Measurements from ENCODE around the gene SLC7A11.

Gene SLC7A11

GRCh38 chr4:138262469-138262868 is 20.3 kb upstream of the SLC7A11 start:
- H3K4me1 ChIP-seq (ENCODE audit: control insufficient read depth, low read depth, low read length), result no peaks in the 10 kb centered on the region
- no peak overlapping the region for H3K27ac ChIP-seq (ENCODE audit: low read length)
- H3K9ac ChIP-seq (ENCODE audit: low read length), result no peak overlapping the region
- no peak overlapping the region for H3K4me3 ChIP-seq (ENCODE audit: low read length)
- no peaks in the 10 kb centered on the region for H3K27me3 ChIP-seq (ENCODE audit: control insufficient read depth, insufficient read depth, low read length)
- H3K9me3 ChIP-seq (ENCODE audit: control insufficient read depth, low read depth, low read length), result no peaks in the 10 kb centered on the region
- H3K36me3 ChIP-seq (ENCODE audit: control insufficient read depth, low read depth, low read length), result no peaks in the 10 kb centered on the region

- no peaks in the 10 kb centered on the region for H3K27me3 ChIP-seq (ENCODE audit: control insufficient read depth, insufficient read depth, low read length)
- H3K4me1 ChIP-seq (ENCODE audit: control insufficient read depth, low read depth, low read length), result no peaks in the 10 kb centered on the region
- H3K9ac ChIP-seq (ENCODE audit: low read length), result no peak overlapping the region
- H3K9me3 ChIP-seq (ENCODE audit: control insufficient read depth, low read depth, low read length), result no peaks in the 10 kb centered on the region
- no peak overlapping the region for H3K27ac ChIP-seq (ENCODE audit: low read length)
- no peak overlapping the region for H3K4me3 ChIP-seq (ENCODE audit: low read length)
- no peaks in the 10 kb centered on the region for H3K36me3 ChIP-seq (ENCODE audit: control insufficient read depth, low read depth, low read length)
Observed at GRCh38 chr4:138262030-138262429, 19.9 kb upstream of the SLC7A11 start.

GRCh38 chr4:138259824-138260223 is 17.7 kb upstream of the SLC7A11 start:
- Histone ChIP-seq H3K27me3 (ENCODE audit: control insufficient read depth, insufficient read depth, low read length) (no peaks in the 10 kb centered on the region), H3K27ac (ENCODE audit: low read length) (no peak overlapping the region), H3K36me3 (ENCODE audit: control insufficient read depth, low read depth, low read length) (no peaks in the 10 kb centered on the region), H3K9me3 (ENCODE audit: control insufficient read depth, low read depth, low read length) (peaks cover 3% of the 10 kb centered on the region), H3K4me3 (ENCODE audit: low read length) (no peak overlapping the region), H3K9ac (ENCODE audit: low read length) (no peak overlapping the region), H3K4me1 (ENCODE audit: control insufficient read depth, low read depth, low read length) (no peaks in the 10 kb centered on the region)

- Histone ChIP-seq H3K9me3 (ENCODE audit: control insufficient read depth, low read depth, low read length) (peaks cover 3% of the 10 kb centered on the region), H3K9ac (ENCODE audit: low read length) (no peak overlapping the region), H3K36me3 (ENCODE audit: control insufficient read depth, low read depth, low read length) (no peaks in the 10 kb centered on the region), H3K27me3 (ENCODE audit: control insufficient read depth, insufficient read depth, low read length) (no peaks in the 10 kb centered on the region), H3K27ac (ENCODE audit: low read length) (no peak overlapping the region), H3K4me1 (ENCODE audit: control insufficient read depth, low read depth, low read length) (no peaks in the 10 kb centered on the region), H3K4me3 (ENCODE audit: low read length) (no peak overlapping the region)
Observed at GRCh38 chr4:138259271-138259670, 17.1 kb upstream of the SLC7A11 start.

GRCh38 chr4:138256608-138257007 is 14.5 kb upstream of the SLC7A11 start:
- Histone ChIP-seq H3K4me1 (ENCODE audit: control insufficient read depth, low read depth, low read length) (no peaks in the 10 kb centered on the region), H3K27ac (ENCODE audit: low read length) (no peak overlapping the region), H3K27me3 (ENCODE audit: control insufficient read depth, insufficient read depth, low read length) (no peaks in the 10 kb centered on the region), H3K9me3 (ENCODE audit: control insufficient read depth, low read depth, low read length) (peaks cover 3% of the 10 kb centered on the region), H3K36me3 (ENCODE audit: control insufficient read depth, low read depth, low read length) (no peaks in the 10 kb centered on the region), H3K9ac (ENCODE audit: low read length) (no peak overlapping the region), H3K4me3 (ENCODE audit: low read length) (no peak overlapping the region)

- H3K27me3 ChIP-seq (ENCODE audit: control insufficient read depth, insufficient read depth, low read length), result no peaks in the 10 kb centered on the region
- H3K9ac ChIP-seq (ENCODE audit: low read length), result no peak overlapping the region
- H3K27ac ChIP-seq (ENCODE audit: low read length), result no peak overlapping the region
- H3K9me3 ChIP-seq (ENCODE audit: control insufficient read depth, low read depth, low read length), result peaks cover 3% of the 10 kb centered on the region
- no peaks in the 10 kb centered on the region for H3K36me3 ChIP-seq (ENCODE audit: control insufficient read depth, low read depth, low read length)
- H3K4me1 ChIP-seq (ENCODE audit: control insufficient read depth, low read depth, low read length), result no peaks in the 10 kb centered on the region
- no peak overlapping the region for H3K4me3 ChIP-seq (ENCODE audit: low read length)
Observed at GRCh38 chr4:138255917-138256597, 13.9 kb upstream of the SLC7A11 start.

GRCh38 chr4:138252551-138252950 is 10.4 kb upstream of the SLC7A11 start:
- H3K27ac ChIP-seq (ENCODE audit: low read length), result no peak overlapping the region
- peaks cover 3% of the 10 kb centered on the region for H3K9me3 ChIP-seq (ENCODE audit: control insufficient read depth, low read depth, low read length)
- no peaks in the 10 kb centered on the region for H3K4me1 ChIP-seq (ENCODE audit: control insufficient read depth, low read depth, low read length)
- no peak overlapping the region for H3K4me3 ChIP-seq (ENCODE audit: low read length)
- no peaks in the 10 kb centered on the region for H3K36me3 ChIP-seq (ENCODE audit: control insufficient read depth, low read depth, low read length)
- no peak overlapping the region for H3K9ac ChIP-seq (ENCODE audit: low read length)
- no peaks in the 10 kb centered on the region for H3K27me3 ChIP-seq (ENCODE audit: control insufficient read depth, insufficient read depth, low read length)

GRCh38 chr4:138251938-138252337 is 9.8 kb upstream of the SLC7A11 start:
- H3K4me3 ChIP-seq (ENCODE audit: low read length), result no peak overlapping the region
- no peak overlapping the region for H3K9ac ChIP-seq (ENCODE audit: low read length)
- no peaks in the 10 kb centered on the region for H3K27me3 ChIP-seq (ENCODE audit: control insufficient read depth, insufficient read depth, low read length)
- no peaks in the 10 kb centered on the region for H3K36me3 ChIP-seq (ENCODE audit: control insufficient read depth, low read depth, low read length)
- H3K27ac ChIP-seq (ENCODE audit: low read length), result no peak overlapping the region
- no peaks in the 10 kb centered on the region for H3K4me1 ChIP-seq (ENCODE audit: control insufficient read depth, low read depth, low read length)
- H3K9me3 ChIP-seq (ENCODE audit: control insufficient read depth, low read depth, low read length), result peaks cover 3% of the 10 kb centered on the region

GRCh38 chr4:138249132-138249531 is 7.0 kb upstream of the SLC7A11 start:
- H3K9me3 ChIP-seq (ENCODE audit: control insufficient read depth, low read depth, low read length), result no peaks in the 10 kb centered on the region
- no peak overlapping the region for H3K9ac ChIP-seq (ENCODE audit: low read length)
- no peaks in the 10 kb centered on the region for H3K4me1 ChIP-seq (ENCODE audit: control insufficient read depth, low read depth, low read length)
- no peaks in the 10 kb centered on the region for H3K27me3 ChIP-seq (ENCODE audit: control insufficient read depth, insufficient read depth, low read length)
- no peak overlapping the region for H3K27ac ChIP-seq (ENCODE audit: low read length)
- no peaks in the 10 kb centered on the region for H3K36me3 ChIP-seq (ENCODE audit: control insufficient read depth, low read depth, low read length)
- H3K4me3 ChIP-seq (ENCODE audit: low read length), result no peak overlapping the region

GRCh38 chr4:138248058-138248457 is 5.9 kb upstream of the SLC7A11 start:
- Histone ChIP-seq H3K9me3 (ENCODE audit: control insufficient read depth, low read depth, low read length) (no peaks in the 10 kb centered on the region), H3K27me3 (ENCODE audit: control insufficient read depth, insufficient read depth, low read length) (no peaks in the 10 kb centered on the region), H3K4me1 (ENCODE audit: control insufficient read depth, low read depth, low read length) (peaks cover 8% of the 10 kb centered on the region), H3K4me3 (ENCODE audit: low read length) (no peak overlapping the region), H3K27ac (ENCODE audit: low read length) (no peak overlapping the region), H3K9ac (ENCODE audit: low read length) (no peak overlapping the region), H3K36me3 (ENCODE audit: control insufficient read depth, low read depth, low read length) (no peaks in the 10 kb centered on the region)

- no peaks in the 10 kb centered on the region for H3K27me3 ChIP-seq (ENCODE audit: control insufficient read depth, insufficient read depth, low read length)
- no peak overlapping the region for H3K9ac ChIP-seq (ENCODE audit: low read length)
- H3K36me3 ChIP-seq (ENCODE audit: control insufficient read depth, low read depth, low read length), result no peaks in the 10 kb centered on the region
- no peak overlapping the region for H3K27ac ChIP-seq (ENCODE audit: low read length)
- H3K4me3 ChIP-seq (ENCODE audit: low read length), result no peak overlapping the region
- no peaks in the 10 kb centered on the region for H3K9me3 ChIP-seq (ENCODE audit: control insufficient read depth, low read depth, low read length)
- peaks cover 11% of the 10 kb centered on the region for H3K4me1 ChIP-seq (ENCODE audit: control insufficient read depth, low read depth, low read length)
Observed at GRCh38 chr4:138247643-138248042, 5.5 kb upstream of the SLC7A11 start.

GRCh38 chr4:138243369-138243768 is 1.2 kb upstream of the SLC7A11 start:
- H3K36me3 ChIP-seq (ENCODE audit: control insufficient read depth, low read depth, low read length), result no peaks in the 10 kb centered on the region
- peak overlapping the region; percentile 36 for H3K9ac ChIP-seq (ENCODE audit: low read length)
- peaks cover 14% of the 10 kb centered on the region for H3K4me1 ChIP-seq (ENCODE audit: control insufficient read depth, low read depth, low read length)
- H3K4me3 ChIP-seq (ENCODE audit: low read length), result no peak overlapping the region
- peak overlapping the region; percentile 78 for H3K27ac ChIP-seq (ENCODE audit: low read length)
- no peaks in the 10 kb centered on the region for H3K27me3 ChIP-seq (ENCODE audit: control insufficient read depth, insufficient read depth, low read length)
- no peaks in the 10 kb centered on the region for H3K9me3 ChIP-seq (ENCODE audit: control insufficient read depth, low read depth, low read length)

All from iPS-18a (cell line).